Measurements from ENCODE around the gene LHX6.

The LHX6 gene

GRCh38 chr9:122261469-122261881 is 32.7 kb upstream of the LHX6 start:
- TF ChIP-seq REST (IDR thresholded peaks at IDR 0.05; ENCODE audit: insufficient read depth in 1 of 2, low read depth in 2 of 2, low read length in 2 of 2) (no peak), SIN3A (IDR thresholded peaks at IDR 0.05; ENCODE audit: borderline replicate concordance, insufficient read depth, low read length) (no peak), POLR2AphosphoS5 (IDR thresholded peaks at IDR 0.05; ENCODE audit: low read depth, low read length) (no peak), FOXP2 (optimal IDR thresholded peaks at IDR 0.05; ENCODE audit: borderline replicate concordance, extremely low read depth, extremely low read length, insufficient read depth) (no peak), TAF1 (IDR thresholded peaks at IDR 0.05; ENCODE audit: borderline replicate concordance, insufficient read depth, low read length) (no peak)

DNA sequence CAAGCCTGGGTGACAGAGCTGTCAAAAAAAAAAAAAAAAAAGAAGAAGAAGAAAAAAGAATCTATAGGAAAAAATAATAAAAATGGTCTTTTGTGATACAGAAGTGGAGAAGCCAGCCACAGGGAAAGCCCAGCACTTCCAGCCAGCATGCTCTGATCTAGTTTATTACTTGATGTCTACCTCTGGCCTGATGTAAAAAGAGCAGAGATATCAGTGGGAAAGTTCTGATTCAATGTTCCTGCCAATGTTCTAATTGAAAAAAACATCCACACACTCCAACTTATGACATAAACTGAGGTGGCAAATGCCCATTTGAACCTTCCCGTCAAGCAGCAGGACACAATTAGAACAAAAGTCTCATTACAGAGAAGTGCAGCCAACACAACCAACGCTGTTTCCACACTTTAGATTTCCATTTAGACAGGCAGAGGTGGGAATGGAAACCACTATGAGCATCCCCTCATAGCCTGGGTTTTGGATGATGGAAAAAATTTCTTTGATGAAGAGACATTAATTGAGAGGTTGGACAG is 30.2 kb upstream of the LHX6 start:
- TF ChIP-seq REST (IDR thresholded peaks at IDR 0.05; ENCODE audit: insufficient read depth in 1 of 2, low read depth in 2 of 2, low read length in 2 of 2), result no peak
- no peak for TF ChIP-seq SIN3A (IDR thresholded peaks at IDR 0.05; ENCODE audit: borderline replicate concordance, insufficient read depth, low read length)
- no peak for TF ChIP-seq POLR2AphosphoS5 (IDR thresholded peaks at IDR 0.05; ENCODE audit: low read depth, low read length)

GRCh38 chr9:122256206-122256605 is 27.4 kb upstream of the LHX6 start:
- TF ChIP-seq TAF1 (IDR thresholded peaks at IDR 0.05; ENCODE audit: borderline replicate concordance, insufficient read depth, low read length) (no peak), FOXP2 (optimal IDR thresholded peaks at IDR 0.05; ENCODE audit: borderline replicate concordance, extremely low read depth, extremely low read length, insufficient read depth) (no peak), REST (IDR thresholded peaks at IDR 0.05; ENCODE audit: insufficient read depth in 1 of 2, low read depth in 2 of 2, low read length in 2 of 2) (no peak), POLR2AphosphoS5 (IDR thresholded peaks at IDR 0.05; ENCODE audit: low read depth, low read length) (no peak), SIN3A (IDR thresholded peaks at IDR 0.05; ENCODE audit: borderline replicate concordance, insufficient read depth, low read length) (no peak)

- TF ChIP-seq POLR2AphosphoS5 (IDR thresholded peaks at IDR 0.05; ENCODE audit: low read depth, low read length), result no peak
- no peak for TF ChIP-seq SIN3A (IDR thresholded peaks at IDR 0.05; ENCODE audit: borderline replicate concordance, insufficient read depth, low read length)
- TF ChIP-seq FOXP2 (optimal IDR thresholded peaks at IDR 0.05; ENCODE audit: borderline replicate concordance, extremely low read depth, extremely low read length, insufficient read depth), result no peak
- no peak for TF ChIP-seq REST (IDR thresholded peaks at IDR 0.05; ENCODE audit: insufficient read depth in 1 of 2, low read depth in 2 of 2, low read length in 2 of 2)
- TF ChIP-seq TAF1 (IDR thresholded peaks at IDR 0.05; ENCODE audit: borderline replicate concordance, insufficient read depth, low read length), result no peak
Observed at GRCh38 chr9:122254761-122255160, 26.0 kb upstream of the LHX6 start.

GRCh38 chr9:122252796-122253195 is 24.0 kb upstream of the LHX6 start:
- TF ChIP-seq FOXP2 (optimal IDR thresholded peaks at IDR 0.05; ENCODE audit: borderline replicate concordance, extremely low read depth, extremely low read length, insufficient read depth) (no peak), POLR2AphosphoS5 (IDR thresholded peaks at IDR 0.05; ENCODE audit: low read depth, low read length) (no peak), SIN3A (IDR thresholded peaks at IDR 0.05; ENCODE audit: borderline replicate concordance, insufficient read depth, low read length) (no peak), TAF1 (IDR thresholded peaks at IDR 0.05; ENCODE audit: borderline replicate concordance, insufficient read depth, low read length) (no peak), REST (IDR thresholded peaks at IDR 0.05; ENCODE audit: insufficient read depth in 1 of 2, low read depth in 2 of 2, low read length in 2 of 2) (no peak)

Measured in PFSK-1 (cell line).